Transverse colon (tissue), 4 donors: ENCODE results near the gene PTPN2.

Experiments
- EP300 ChIP-seq: sonication (generic); formaldehyde crosslinking; IDR thresholded peaks from one replicate; pipeline ENCODE4 v1.6.1; 2017; ENCODE audit warnings: antibody characterized with exemption, low read depth
- POLR2A ChIP-seq: fragments of 450-650 bp; IDR thresholded peaks from one replicate; pipeline ENCODE4 v1.6.1; 2016; ENCODE audit warnings: antibody characterized with exemption, mild to moderate bottlenecking, moderate library complexity
- POLR2AphosphoS5 ChIP-seq, 3 donors: sonication (generic); formaldehyde crosslinking; IDR thresholded peaks; one replicate each; pipeline ENCODE4 v1.6.1; 2016; ENCODE audit warnings: antibody characterized with exemption in 3 of 3
- TF ChIP-seq, protein P1 (sequence below), 5 experiments: fragments of 200-600 bp in 3 of 5; fragments of 450-650 bp in 2 of 5; sonication (generic) in 3 of 5; IDR thresholded peaks; 1 replicate in 2 of 5; 2 replicates in 3 of 5; pipeline ENCODE4 v1.5.1; 2016 to 2017; ENCODE audit warnings: antibody characterized with exemption in 5 of 5, inconsistent platforms in 3 of 5, mild to moderate bottlenecking in 2 of 5, moderate library complexity in 1 of 5

DNA sequence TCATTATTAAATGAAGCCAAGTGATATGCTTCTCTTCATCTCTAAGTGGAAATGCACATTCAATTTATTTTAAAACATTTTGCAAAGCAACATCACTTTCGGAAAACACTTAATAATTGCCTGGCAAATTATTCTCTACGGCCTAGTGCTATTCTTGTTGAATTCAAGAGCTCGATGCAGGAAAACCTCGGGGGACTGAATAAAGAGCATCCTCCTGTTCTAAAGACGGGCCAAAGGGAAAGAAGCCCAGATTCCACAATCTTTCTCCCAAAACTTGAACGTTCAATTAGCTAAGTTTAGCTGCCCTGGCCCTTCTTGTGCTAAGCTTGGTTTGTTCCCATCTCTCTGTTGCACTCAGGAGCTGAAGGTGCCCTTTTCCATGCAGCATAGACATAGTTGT is 40.6 kb upstream of the PTPN2 start:
- no peak for TF ChIP-seq EP300
- no peak for TF ChIP-seq POLR2A
- TF ChIP-seq, protein P1, sequence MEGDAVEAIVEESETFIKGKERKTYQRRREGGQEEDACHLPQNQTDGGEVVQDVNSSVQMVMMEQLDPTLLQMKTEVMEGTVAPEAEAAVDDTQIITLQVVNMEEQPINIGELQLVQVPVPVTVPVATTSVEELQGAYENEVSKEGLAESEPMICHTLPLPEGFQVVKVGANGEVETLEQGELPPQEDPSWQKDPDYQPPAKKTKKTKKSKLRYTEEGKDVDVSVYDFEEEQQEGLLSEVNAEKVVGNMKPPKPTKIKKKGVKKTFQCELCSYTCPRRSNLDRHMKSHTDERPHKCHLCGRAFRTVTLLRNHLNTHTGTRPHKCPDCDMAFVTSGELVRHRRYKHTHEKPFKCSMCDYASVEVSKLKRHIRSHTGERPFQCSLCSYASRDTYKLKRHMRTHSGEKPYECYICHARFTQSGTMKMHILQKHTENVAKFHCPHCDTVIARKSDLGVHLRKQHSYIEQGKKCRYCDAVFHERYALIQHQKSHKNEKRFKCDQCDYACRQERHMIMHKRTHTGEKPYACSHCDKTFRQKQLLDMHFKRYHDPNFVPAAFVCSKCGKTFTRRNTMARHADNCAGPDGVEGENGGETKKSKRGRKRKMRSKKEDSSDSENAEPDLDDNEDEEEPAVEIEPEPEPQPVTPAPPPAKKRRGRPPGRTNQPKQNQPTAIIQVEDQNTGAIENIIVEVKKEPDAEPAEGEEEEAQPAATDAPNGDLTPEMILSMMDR (IDR thresholded peaks at IDR 0.05): no peak
- no peak for TF ChIP-seq POLR2AphosphoS5 (IDR thresholded peaks at IDR 0.05)
